ENCODE measurements around the gene UQCRHL.

- TF ChIP-seq CTCF (IDR thresholded peaks at IDR 0.05; ENCODE audit: low read depth, low read length) (no peak), EZH2phosphoT487 (IDR thresholded peaks at IDR 0.05; ENCODE audit: low read depth) (no peak)
Measured at GRCh38 chr1:15834406-15835204, 27.2 kb upstream of the UQCRHL start.
